Keratinocyte (primary cell): ENCODE measurements around the gene DENND1A. TPM values are rescaled to one million over a fixed set of nuclear protein-coding genes. Genes with fewer than 3 reads are reported as not detected.

Experiments used
- DNase-seq: peaks from one replicate; pipeline ENCODE4 v3.0.0-alpha.2; 2011; ENCODE audit warnings: low read depth, missing footprints, low spot score
- FAIRE-seq: peaks from 2 replicates; lab custom pipeline; 2011; peaks lifted over from hg19 to GRCh38; lab: Jason Lieb, UNC
- H2AFZ ChIP-seq: 2 replicates; pipeline ENCODE4 v1.6.0; 2012; ENCODE audit warnings: low read length, control low read depth, inconsistent platforms; ENCODE audit not compliant: control insufficient read depth
- H3K27ac ChIP-seq: 2 replicates; pipeline ENCODE4 v1.5.1; 2011; ENCODE audit warnings: low read length; ENCODE audit not compliant: control insufficient read depth, insufficient read depth
- H3K27me3 ChIP-seq: 3 replicates; pipeline ENCODE4 v1.6.0; 2011; ENCODE audit warnings: low read length; ENCODE audit not compliant: control insufficient read depth, insufficient read depth; ENCODE audit errors: extremely low read depth
- H3K36me3 ChIP-seq, 2 experiments: 2 replicates in 1 of 2; 3 replicates in 1 of 2; pipeline ENCODE4 v1.5.1; 2011; ENCODE audit warnings: low read length in 2 of 2, mild to moderate bottlenecking in 1 of 2; ENCODE audit not compliant: control insufficient read depth in 2 of 2, insufficient read depth in 2 of 2; ENCODE audit errors: extremely low read depth in 1 of 2
- H3K4me1 ChIP-seq: 3 replicates; pipeline ENCODE4 v1.5.1; 2011; ENCODE audit warnings: low read length; ENCODE audit not compliant: control insufficient read depth, insufficient read depth; ENCODE audit errors: extremely low read depth
- H3K4me2 ChIP-seq: 3 replicates; pipeline ENCODE4 v1.6.0; 2011; ENCODE audit warnings: low read depth, low read length; ENCODE audit not compliant: control insufficient read depth, insufficient read depth; ENCODE audit errors: extremely low read depth
- H3K4me3 ChIP-seq, 3 experiments: fragments of 200-600 bp in 1 of 3; sonication (generic) in 1 of 3; 2 replicates in 2 of 3; 3 replicates in 1 of 3; pipeline ENCODE4 v1.5.1; 2011 to 2016; ENCODE audit warnings: low read length in 3 of 3, mild to moderate bottlenecking in 3 of 3, control low read depth in 2 of 3, inconsistent platforms in 1 of 3, low read depth in 1 of 3, mixed read lengths in 1 of 3, mixed run types in 1 of 3, moderate library complexity in 1 of 3; ENCODE audit not compliant: control insufficient read depth in 2 of 3, insufficient read depth in 2 of 3; ENCODE audit errors: extremely low read depth in 1 of 3
- H3K79me2 ChIP-seq: 2 replicates; pipeline ENCODE4 v1.6.0; 2012; ENCODE audit warnings: low read length; ENCODE audit not compliant: control insufficient read depth, insufficient read depth
- H3K9ac ChIP-seq: 3 replicates; pipeline ENCODE4 v1.6.0; 2011; ENCODE audit warnings: low read length; ENCODE audit not compliant: control insufficient read depth, insufficient read depth; ENCODE audit errors: extremely low read depth
- H3K9me1 ChIP-seq: 3 replicates; pipeline ENCODE4 v1.6.0; 2011; ENCODE audit warnings: low read length; ENCODE audit not compliant: control insufficient read depth, insufficient read depth; ENCODE audit errors: extremely low read depth
- H3K9me3 ChIP-seq: 2 replicates; pipeline ENCODE4 v1.5.1; 2012; ENCODE audit warnings: low read depth, low read length; ENCODE audit not compliant: control insufficient read depth
- H4K20me1 ChIP-seq: 3 replicates; pipeline ENCODE4 v1.6.0; 2011; ENCODE audit warnings: low read length; ENCODE audit not compliant: control insufficient read depth, insufficient read depth; ENCODE audit errors: extremely low read depth
- EZH2 ChIP-seq: IDR thresholded peaks from one replicate; pipeline ENCODE4 v1.6.1; 2012; ENCODE audit warnings: inconsistent platforms, mild to moderate bottlenecking, low read length, moderate library complexity
- dilution Hi-C: fragments of 300-500 bp; cut with MboI; formaldehyde crosslinking; loops from one replicate; pipeline ENCODE4 v1.7.0; 2020; ENCODE audit warnings: low sequenced_read_pairs; ENCODE audit not compliant: extremely low pct_ligation_motif_present
- polyA plus RNA-seq, 5 experiments: library from polyadenylated mRNA; depleted of rRNA in 3 of 5; stranded (reverse) in 3 of 5; stranded (forward) in 1 of 5; unstranded in 1 of 5; fragments of >200 nt; gene quantifications; 1 replicate in 1 of 5; 2 replicates in 3 of 5; 3 replicates in 1 of 5; pipeline versions ENCODE4 v1.2.1 to v1.2.3, GENCODE V29; 2011 to 2012; ENCODE audit warnings: missing spikeins in 2 of 5, low read depth in 1 of 5, low replicate concordance in 1 of 5
- TF ChIP-seq, protein P1 (sequence below), 3 experiments: IDR thresholded peaks in 1 of 3; conservative IDR thresholded peaks in 1 of 3; optimal IDR thresholded peaks in 1 of 3; 2 replicates in 2 of 3; 3 replicates in 1 of 3; pipeline versions ENCODE3 to v1.5.1; 2011; ENCODE audit warnings: low read length in 3 of 3, mild to moderate bottlenecking in 3 of 3, moderate library complexity in 2 of 3, control low read depth in 1 of 3, inconsistent platforms in 1 of 3; ENCODE audit not compliant: insufficient read depth in 2 of 3; ENCODE audit errors: extremely low read depth in 1 of 3

Gene DENND1A
- polyA plus RNA-seq, 1 donor (not counting 4 experiments of a cell fraction or from before 2014, with no cell fraction given) = 13.0 TPM

DNA sequence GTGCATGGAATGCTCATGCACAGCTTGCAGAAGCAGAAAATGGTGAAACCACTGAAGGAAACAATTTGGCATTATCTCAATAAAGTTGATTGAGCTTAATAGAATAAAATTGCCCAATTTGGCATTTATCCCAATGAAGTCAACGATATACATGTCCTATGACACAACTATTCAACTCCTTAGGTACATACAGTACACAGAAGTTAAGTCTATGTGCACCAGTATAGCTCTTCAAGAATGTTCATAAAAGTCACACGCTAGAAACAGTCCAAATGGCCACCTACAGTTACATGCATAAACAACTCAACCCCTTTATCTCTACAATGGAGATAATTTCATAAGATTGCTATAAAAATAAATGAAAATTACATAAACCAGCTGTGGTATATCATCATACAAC lies 184.5 kb downstream of the DENND1A start:
- no peaks in the 10 kb centered on the region for H3K79me2 ChIP-seq
- no peaks in the 10 kb centered on the region for H4K20me1 ChIP-seq
- no peak overlapping the region for H3K4me2 ChIP-seq
- no peaks in the 10 kb centered on the region for H3K9me1 ChIP-seq
- DNase-seq (no peak), FAIRE-seq (no peak)
- no peaks in the 10 kb centered on the region for H3K4me1 ChIP-seq
- H3K36me3 ChIP-seq = no peaks in the 10 kb centered on the region
- no peaks in the 10 kb centered on the region for H3K9me3 ChIP-seq
- H2AFZ ChIP-seq = no peak overlapping the region
- no peak overlapping the region for H3K4me3 ChIP-seq
- H3K9ac ChIP-seq = no peak overlapping the region
- H3K27me3 ChIP-seq = no peaks in the 10 kb centered on the region
- H3K27ac ChIP-seq = no peak overlapping the region
- TF ChIP-seq, protein P1, sequence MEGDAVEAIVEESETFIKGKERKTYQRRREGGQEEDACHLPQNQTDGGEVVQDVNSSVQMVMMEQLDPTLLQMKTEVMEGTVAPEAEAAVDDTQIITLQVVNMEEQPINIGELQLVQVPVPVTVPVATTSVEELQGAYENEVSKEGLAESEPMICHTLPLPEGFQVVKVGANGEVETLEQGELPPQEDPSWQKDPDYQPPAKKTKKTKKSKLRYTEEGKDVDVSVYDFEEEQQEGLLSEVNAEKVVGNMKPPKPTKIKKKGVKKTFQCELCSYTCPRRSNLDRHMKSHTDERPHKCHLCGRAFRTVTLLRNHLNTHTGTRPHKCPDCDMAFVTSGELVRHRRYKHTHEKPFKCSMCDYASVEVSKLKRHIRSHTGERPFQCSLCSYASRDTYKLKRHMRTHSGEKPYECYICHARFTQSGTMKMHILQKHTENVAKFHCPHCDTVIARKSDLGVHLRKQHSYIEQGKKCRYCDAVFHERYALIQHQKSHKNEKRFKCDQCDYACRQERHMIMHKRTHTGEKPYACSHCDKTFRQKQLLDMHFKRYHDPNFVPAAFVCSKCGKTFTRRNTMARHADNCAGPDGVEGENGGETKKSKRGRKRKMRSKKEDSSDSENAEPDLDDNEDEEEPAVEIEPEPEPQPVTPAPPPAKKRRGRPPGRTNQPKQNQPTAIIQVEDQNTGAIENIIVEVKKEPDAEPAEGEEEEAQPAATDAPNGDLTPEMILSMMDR (optimal IDR thresholded peaks at IDR 0.05 in 1 of 3, IDR thresholded peaks at IDR 0.05 in 1 of 3, conservative IDR thresholded peaks at IDR 0.05 in 1 of 3; ENCODE audit: extremely low read depth in 1 of 3, insufficient read depth in 2 of 3, low read length in 3 of 3) = no peak
- TF ChIP-seq EZH2 = no peak
- dilution Hi-C loops = no loop called here

DNA sequence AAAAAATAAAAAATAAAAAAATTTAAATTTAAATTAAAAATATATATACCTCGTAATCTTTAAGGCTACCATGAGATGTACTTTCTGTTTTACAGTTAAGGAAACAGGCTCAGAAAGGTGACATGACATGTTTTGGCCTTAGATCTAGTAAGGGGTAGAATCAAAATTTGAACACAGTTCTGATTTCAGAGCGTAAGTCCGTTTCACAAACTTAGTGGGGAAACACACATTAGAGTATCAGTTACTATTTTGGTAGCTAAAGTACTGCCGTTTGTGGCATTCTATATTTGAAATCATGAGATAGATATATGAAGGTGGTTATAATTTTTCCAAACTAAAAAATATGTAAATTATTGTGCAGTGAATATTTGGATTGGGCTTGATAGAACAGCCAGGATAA lies 186.2 kb downstream of the DENND1A start:
- no peaks in the 10 kb centered on the region for H3K9me3 ChIP-seq
- no peak overlapping the region for H3K9ac ChIP-seq
- H3K36me3 ChIP-seq = no peaks in the 10 kb centered on the region
- no peak overlapping the region for H3K27ac ChIP-seq
- H3K4me3 ChIP-seq = no peak overlapping the region
- H3K79me2 ChIP-seq = no peaks in the 10 kb centered on the region
- no peak for DNase-seq
- no peak for FAIRE-seq
- H3K27me3 ChIP-seq = no peaks in the 10 kb centered on the region
- no peak overlapping the region for H3K4me2 ChIP-seq
- dilution Hi-C loops = no loop called here
- no peaks in the 10 kb centered on the region for H3K9me1 ChIP-seq
- no peak for TF ChIP-seq EZH2
- TF ChIP-seq, protein P1 (optimal IDR thresholded peaks at IDR 0.05 in 1 of 3, IDR thresholded peaks at IDR 0.05 in 1 of 3, conservative IDR thresholded peaks at IDR 0.05 in 1 of 3; ENCODE audit: extremely low read depth in 1 of 3, insufficient read depth in 2 of 3, low read length in 3 of 3) = no peak
- no peaks in the 10 kb centered on the region for H3K4me1 ChIP-seq
- no peaks in the 10 kb centered on the region for H4K20me1 ChIP-seq
- no peak overlapping the region for H2AFZ ChIP-seq
